NCI-H146 (cell line): Measurements from ENCODE around the gene CHRNB1.

ENCODE experiments used
- DNase-seq: peaks from one replicate; lab custom pipeline; 2025; lab: John Stamatoyannopoulos, UW

Gene CHRNB1

DNA sequence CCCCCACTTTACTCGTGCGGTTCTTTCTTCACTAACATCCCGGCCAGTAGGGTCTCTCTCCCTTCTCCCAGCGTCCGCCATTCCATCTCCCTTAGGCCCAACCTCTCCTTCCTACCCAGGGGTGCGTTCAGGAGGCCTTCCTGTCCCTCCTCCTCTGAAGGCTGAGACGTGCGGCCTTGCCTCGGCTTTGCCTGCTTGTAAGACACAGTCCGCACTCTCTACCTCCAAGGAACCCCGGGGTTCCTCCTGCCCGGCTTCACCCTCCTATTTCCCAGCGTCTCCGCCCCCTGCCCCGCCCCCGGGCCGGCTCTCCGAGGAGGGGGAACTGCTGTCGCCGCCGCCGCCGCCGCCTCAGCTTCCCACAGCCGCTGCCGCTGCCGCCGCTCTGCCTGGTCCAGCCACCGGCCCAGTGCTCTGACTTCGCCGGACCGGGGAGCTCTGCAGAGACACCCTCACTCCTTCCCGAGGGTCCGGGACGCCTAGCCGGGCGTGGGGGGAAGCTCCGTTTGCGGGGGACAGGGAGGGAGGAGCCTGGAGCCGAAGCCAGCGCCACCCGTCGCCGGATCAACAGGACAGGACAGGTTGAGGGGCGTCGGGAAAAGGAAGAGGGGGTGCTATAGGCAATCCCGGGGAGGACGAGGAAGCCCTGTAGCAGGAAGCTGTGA is 6.8 kb upstream of the CHRNB1 start:
- no peak for DNase-seq

DNA sequence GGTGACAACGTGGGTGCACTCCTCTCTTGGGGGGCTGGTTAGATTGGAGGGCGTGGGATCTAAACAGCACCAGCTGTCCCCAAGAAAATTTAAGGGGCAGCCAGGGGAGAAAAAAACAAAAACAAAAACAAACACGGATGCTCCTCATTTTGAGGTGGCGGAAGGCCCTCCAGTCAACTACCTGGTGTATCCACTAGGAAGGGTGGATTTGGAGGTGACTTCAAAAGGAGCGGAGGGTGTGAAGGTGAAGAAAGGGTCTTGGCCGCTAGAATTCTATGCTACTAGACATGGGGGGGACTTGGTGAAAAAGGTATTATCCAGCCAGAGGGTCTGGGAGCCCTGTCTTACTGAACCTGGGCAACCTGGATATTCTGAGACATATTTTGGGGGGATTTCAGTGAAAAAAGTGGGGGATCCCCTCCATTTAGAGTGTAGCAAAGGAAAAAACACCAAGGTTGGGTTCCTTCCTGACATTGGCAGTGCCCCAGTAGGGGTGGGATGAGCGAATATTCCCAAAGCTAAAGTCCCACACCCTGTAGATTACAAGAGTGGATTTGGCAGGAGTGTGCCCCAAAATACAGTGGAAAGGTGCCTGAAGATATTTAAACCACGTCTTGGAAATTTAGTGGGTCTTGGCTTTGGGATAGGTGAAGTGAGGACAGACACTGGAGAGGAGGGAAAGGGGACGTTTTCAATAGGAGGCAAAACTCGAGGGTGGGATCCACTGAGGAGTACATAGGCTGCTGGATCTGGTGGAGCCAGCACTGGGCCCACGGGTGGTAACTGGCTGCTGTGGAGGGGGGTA is 6.0 kb upstream of the CHRNB1 start:
- DNase-seq, result no peak

DNA sequence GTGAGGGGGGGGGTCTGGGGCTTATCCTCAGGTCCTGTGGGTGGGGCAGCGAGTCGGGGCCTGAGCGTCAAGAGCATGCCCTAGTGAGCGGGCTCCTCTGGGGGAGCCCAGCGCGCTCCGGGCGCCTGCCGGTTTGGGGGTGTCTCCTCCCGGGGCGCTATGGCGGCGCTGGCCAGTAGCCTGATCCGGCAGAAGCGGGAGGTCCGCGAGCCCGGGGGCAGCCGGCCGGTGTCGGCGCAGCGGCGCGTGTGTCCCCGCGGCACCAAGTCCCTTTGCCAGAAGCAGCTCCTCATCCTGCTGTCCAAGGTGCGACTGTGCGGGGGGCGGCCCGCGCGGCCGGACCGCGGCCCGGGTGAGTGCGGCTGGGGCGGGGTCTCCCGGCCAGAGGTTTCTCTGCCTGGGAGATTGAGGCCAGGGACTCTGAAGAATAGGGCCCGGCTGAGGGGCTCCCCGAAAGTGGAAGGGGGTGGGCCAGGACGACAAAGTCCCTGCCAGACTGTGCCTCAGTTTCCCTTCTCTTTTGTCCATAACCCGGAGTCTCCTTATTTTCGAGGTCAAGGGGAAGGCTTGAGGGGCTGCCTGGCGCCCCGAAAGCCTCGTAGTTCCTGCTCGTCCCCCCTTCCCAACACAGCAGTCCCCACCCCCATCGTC is 5.3 kb upstream of the CHRNB1 start, which contains the start of gene FGF11:
Gene FGF11 (plus strand): TSS at position 51 of the 651 bp plus-strand sequence. CDS start 109 bp downstream, at position 160.
- no peak for DNase-seq

DNA sequence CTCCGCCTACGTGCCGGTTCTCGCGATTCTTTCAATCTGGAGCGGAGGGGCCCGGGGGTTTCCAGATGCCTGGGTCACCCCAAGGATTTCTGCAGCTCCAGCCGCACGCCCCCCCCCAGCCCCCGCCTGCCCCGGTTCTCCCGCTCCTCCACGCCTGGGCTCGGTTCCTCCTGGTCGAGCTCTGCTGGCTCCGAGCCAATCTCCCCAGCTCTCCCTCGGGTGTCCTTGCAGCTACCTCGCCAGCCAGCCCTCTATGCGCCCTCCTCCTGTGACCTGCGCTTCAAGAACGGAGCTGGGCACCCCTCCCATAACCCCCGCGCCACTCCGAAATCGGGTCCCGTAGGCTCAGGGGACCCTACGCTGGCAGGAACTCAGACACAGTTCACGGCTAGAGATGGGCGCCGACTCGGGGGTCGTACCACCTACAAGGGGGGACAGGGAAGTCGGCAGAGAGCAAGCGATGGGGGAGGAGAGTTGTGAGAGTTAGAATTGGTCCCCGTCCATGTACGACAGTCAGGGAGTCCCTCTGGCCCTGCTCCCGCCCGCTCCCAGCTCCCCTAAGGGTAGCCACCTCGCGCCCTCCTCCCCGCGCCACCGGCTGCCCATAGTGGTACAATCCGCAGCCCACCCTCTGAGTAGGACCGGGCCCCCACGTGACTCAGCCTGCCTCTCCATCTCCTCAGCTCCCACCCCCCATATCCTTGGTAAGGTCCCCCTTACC is 4.6 kb upstream of the CHRNB1 start:
- peak; percentile 65 for DNase-seq

DNA sequence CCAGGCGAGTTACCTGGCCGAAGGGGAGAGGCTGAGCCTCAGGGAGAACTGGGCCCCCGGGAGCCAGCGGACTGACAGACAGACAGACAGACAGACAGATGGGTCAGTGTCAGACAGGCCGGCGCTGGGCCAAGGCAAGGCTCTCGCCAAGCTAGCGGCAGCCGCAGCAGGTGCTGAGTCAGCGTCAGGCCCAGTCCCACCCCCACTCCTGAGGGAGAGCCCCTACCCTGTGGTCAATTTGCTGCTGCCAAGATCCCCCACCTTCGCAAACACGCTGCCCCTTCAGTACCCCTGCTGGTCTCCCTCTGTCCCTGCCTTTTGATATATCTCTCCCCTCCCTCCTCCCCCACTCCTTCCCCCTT is 4.0 kb upstream of the CHRNB1 start:
- no peak for DNase-seq

DNA sequence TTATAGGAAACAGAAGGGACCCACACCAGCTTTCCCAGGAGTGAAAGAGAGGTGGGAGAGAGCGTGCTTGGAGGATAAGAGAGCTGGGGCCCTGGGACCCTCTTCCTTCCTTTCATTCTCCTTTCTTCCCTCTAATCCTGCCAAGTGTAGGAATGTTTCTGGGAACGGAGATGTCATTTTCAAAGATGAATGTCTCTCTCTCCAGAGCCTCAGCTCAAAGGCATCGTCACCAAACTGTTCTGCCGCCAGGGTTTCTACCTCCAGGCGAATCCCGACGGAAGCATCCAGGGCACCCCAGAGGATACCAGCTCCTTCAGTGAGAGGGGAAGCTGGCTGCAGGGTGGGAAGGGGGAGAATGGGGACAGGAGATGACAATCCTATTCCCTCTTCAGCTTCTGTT is 3.6 kb upstream of the CHRNB1 start:
- DNase-seq, result no peak

DNA sequence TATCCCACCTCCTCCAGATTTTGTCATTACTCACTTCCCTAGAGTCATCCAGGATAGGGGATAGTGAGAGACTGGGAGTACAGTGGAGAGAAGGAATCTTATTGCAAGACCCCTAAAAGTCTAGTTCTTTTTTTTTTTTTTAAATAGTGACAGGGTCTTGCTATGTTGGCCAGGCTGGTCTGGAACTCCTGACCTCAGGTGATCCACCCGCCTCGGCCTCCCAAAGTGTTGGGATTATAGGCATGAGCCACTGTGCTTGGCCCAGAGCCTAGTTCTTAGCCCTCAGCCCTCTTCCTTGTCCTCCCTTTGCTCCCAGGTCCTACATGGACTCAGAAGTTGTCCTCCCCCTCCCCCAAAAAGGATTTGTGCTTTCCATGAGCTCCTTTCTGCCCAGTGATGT is 2.7 kb upstream of the CHRNB1 start:
- DNase-seq, result no peak

DNA sequence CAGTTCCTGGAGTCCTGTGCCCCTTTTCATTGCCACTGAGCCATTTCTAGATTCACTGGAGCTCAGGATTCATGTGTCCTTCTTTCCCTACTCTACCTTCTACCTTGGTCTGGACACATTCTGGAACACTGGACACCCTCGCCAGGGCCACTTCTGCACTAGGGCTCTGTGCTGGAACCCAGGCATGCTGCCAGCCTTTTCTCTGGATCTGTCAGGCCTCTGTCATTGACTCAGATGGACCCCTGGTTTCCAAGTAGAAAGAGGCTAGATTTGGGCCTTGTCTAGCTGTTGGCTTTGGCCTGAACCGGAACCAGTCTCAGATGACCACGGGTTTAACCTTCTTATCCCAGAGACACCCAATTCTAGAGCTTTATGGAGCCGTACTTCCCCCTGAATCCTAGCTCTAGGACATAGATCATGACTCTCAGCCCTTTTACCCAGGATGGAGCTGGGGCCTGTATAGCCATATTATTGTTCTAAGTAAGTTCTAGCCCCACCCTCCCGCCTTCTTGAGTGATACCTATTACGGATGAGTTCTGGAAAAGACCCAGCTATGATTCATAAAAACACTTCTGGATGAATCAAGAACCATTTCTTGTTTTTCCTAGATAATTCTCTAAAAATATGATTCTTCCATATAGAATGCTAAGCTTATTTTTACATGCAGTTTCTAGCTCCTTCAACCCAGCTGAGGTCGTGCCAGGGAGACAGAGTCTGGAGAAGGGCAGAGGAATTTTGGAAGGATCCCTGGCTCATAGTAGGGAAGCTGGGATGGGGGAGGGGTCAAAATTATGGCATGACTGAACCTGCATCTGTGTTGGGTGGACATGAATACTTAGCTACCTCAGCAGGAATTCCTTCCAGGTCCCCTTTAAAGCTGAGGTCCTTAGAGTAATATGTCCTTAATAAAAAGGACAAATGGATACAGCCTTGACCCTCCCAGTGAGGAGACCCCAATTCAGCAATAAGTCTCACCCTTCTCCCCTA is 1.1 kb upstream of the CHRNB1 start:
- no peak for DNase-seq

DNA sequence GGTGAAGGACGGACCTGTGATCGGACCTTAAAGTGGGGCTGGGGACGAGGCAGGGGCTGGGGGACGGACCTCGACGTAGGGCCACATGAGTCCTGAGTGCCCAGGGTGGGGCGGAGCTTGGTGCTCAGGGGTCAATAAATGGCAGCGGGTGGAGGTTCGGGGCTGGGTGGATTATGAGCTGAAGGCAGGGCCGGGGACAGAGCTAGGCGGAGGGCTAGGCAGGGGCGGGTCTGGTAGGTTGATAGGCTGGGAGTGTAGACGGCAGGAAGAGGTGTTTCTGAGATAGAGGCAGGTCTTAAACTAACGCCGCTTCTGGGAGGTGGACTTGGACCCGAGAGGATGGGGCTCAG is 733 bp downstream of the CHRNB1 start:
- no peak for DNase-seq

DNA sequence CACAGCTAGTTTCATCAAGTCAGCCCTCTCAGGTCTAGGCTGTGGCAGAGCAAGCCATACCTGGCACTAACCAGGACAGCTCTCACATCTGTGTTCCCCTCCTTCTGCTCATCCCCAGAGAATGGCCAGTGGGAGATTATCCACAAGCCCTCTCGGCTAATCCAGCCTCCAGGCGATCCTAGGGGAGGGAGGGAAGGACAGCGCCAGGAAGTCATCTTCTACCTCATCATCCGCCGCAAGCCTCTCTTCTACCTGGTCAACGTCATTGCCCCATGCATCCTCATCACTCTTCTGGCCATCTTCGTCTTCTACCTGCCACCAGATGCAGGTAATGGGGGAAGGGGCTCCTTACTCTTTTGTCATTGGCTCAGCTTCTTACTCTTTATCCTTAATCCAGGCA is 3.6 kb downstream of the CHRNB1 start:
- no peak for DNase-seq

DNA sequence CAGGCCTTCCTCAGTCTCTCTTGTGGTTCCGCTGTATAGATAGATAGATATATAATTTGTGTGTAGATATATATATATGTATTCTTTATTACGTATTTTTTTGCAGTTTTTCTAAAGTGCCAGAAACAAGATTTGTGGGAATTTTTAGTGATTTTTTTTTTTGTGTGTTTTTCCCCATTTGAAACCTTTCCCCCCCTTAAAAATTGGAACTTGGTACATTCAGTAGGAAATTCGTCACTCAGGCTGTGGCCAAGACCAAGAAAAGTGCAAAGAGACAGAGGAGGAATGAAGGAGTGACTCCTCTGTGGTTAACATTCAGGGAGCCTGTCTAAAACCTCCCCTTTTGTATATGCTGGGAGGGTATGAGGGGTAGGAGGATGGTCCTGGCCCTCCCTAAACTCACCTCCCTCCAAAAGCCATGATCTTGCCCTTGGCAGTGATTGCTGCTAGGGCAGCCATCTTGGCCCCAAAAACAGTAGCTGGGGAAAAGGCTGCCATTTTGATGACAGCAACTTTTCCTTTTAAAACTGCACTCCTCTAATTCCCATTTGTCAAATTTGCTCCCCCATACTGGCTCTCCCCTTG is 15.2 kb downstream of the CHRNB1 start:
- no peak for DNase-seq

DNA sequence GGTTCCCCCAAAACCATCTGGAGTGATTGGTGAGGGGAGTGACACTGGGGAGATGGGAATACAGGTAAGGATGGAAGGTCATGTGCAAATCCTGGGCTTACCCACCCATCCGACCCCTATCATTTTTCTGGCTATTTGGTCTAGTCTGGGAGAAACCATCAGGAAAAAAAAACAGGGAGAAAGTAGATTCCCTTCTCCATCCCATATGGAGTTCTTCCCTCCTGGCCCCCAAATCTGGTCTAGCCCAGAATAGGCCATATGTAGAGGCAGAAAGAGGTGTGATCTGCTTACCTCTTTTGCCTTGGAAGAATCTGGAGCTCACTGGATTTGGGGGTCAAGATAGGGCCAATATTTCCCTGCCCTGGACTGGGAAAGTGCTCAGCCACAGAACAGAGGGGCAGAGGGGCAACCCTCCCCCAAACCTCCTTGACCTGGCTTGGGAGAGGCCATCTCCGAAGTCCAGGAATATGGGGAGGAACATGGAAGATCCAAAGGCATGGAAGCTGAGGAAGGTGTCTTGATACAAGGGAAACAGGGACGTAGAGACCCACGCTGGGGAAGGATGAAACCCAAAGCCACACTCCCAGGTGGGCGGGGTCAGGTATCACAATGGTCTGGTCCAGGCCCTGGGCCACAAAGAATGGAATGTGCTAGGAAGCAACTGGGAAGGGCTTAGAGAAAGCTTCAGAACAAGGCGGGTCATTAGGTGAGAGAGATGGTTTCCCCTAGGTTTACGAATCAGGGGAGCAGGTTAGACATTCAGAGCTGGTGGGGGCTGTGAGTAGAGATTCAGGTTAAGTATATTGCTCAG is 16.2 kb downstream of the CHRNB1 start:
- DNase-seq, result no peak

DNA sequence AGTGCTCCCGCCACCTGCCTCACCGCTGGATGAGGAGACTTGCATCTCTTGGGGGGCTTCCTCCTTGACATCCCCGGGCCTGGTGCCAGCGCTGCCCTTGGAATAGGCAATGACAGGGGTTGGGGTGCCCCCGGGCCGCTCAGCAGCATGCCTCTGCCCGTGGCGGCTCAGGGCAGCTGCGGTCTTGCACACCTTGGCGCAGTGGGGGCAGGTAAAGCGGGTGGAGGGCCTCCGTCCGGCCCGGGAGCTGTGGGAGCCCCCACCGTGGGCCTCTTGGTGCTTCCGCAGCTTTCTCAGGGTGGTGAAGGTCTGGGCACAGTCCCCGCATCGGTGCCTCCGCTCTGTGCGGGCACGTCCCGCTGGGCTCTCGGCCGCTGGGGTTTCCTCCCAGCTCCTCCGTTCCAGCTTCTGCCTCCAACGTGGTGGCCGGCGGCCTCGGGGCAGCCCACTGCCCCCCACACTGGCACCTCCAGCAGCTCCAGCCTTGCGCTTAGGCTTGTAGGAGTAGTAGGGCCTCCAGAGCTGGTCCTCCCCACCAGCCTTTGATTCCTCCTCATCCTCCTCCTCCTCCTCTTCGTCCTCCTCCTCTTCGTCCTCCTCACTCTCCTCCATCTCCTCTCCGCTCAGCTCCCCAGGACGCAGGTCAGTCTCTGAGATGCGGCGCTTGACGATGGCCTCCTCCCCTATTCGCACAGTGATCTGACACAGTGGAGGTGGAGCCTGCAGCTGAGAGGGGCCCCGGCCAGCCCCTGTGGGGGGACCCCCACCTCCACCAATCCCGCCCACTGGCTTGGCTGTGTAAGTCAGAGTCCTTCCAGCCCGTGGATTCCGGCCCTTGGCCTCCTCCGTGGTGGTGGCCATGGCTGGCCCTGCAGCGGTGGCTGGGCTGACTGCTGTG is 17.9 kb downstream of the CHRNB1 start:
- DNase-seq, result no peak

DNA sequence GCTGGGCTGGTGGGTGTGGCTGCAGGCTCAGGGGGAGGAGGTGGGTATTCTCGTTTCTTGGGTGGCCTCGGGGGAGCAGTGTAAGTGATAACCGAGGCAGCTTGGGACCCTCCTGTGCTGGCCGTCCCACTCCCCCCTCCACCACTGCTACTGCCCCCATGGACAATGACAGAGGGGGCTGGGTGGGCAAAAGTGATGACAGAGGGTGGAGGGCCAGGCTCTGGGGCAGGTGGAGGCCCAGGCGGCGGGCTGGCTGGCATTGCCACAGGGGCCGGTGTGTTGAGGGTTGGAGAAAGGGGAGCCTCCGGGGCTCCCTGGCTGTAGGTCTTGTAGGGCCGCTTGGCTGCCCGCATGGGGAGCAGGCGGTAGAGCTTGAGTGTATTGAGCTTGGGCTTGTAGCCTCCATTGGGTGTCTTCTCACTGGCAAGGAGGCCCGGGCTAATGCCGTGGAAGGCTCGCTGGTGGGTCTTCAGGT is 18.5 kb downstream of the CHRNB1 start:
- no peak for DNase-seq

DNA sequence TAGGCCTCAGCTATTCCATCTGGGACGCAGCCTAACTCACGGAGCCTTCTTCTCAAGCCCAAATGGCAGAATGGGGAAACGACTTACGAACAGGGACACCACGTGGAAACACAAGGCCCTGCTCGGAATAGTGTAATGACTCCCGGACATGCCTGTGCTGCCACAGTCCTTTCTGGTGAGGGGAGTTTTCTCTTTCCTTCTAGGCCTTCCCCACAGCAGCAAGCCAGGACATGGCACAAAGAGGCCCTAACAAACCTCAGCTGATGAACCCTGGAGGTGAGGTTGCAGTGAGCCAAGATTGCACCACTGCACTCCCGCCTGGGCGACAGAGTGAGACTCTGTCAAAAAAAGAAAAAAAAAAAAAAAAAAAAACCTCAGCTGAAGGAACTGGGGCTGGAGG is 19.2 kb downstream of the CHRNB1 start:
- no peak for DNase-seq

DNA sequence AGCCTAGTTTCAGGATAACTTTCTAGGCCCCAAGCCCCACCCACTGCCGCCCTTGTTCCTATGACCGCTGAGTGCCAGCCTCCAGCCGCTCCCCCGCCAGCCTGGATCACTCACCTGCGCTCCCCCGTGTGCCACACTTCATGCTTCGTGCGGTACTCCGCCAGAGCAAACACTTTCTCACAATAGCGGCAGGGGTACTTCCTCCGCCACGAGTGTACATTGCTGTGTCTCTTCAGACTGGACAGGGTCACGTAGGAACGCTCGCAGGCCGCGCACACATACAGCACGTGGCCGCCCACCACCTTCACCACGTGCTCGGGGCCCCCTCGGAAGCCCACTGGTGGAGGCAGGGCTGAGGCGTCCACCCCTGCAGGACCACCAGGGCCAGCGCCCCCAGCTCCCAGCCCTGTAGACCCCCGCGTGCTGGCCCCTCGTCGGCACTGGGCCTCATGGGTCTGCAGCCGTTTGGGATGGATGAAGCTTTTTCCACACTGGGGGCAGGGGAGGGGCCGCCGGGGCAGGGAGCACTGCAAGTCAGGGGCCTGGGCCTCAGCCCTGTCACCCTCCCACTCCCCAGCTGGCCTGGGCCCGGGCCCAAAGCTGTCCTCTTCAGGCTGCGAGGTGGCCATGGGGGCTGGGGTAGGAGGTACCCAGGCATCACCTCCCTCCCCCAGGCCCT is 20.9 kb downstream of the CHRNB1 start:
- DNase-seq, result no peak

DNA sequence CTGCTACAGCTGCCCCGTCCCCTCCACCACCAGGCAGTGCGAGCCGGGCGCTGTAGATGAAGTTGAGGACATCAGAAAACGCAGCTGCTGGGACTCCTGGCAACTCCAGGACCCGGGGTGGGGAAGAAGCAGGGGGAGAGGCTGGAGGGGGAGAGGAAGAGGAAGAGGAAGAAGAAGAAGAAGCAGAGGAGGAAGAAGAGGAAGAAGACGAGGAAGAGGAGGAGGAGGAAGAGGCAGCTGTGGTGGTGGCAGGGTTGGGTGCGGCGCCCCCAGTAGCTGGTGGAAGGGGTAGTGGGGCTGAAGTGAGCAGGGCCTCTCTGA is 21.4 kb downstream of the CHRNB1 start:
- no peak for DNase-seq

DNA sequence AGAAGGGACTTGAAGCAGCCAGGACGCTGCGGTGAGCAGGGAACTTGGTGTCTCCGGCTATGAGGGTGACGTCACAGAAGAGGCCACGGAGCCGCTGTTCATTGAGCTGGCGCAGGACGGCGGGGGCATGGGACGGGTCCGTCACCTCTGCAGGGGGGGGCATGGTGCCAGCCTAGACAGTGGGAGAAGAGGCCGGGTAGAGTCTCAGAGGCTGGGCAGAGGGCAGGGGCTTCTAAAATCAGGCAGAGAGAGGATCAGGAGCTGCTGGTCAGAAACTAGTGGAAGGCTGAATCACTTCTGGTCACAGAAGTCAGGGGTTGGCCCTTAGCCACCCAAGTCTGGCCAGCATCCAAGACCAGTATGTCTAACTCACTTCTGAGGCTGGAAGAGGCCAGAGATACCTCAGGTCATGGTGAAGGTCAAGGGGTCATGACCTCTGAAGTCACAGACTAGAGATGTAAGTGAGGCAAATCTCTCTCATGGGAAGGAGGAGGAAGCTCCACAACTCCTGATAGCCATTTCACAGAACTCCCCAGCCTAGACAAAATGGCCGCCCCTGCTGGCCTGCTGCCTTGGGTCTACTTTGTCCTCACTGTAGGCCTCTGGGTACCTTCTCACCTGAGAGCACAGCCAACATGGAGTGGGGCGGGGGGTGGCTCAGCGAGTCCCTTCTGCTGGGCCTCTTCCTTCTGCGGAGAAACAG is 21.9 kb downstream of the CHRNB1 start:
- DNase-seq, result no peak
